HG03469 (cell line): ENCODE results near the gene STEAP1B.
A peak's percentile ranks its signal among the peaks of the same experiment; 100 is the strongest.

ENCODE experiments used
- ATAC-seq: cut with Tn5 transposase; IDR thresholded peaks from one replicate; pipeline ENCODE4 v1.9.1; 2021; ENCODE audit warnings: mild to moderate bottlenecking, moderate library complexity, moderate number of reproducible peaks; ENCODE audit not compliant: unreplicated experiment

The STEAP1B gene

GRCh38 chr7:22404421-22405023 is 95.5 kb downstream of the STEAP1B start:
- no peak for ATAC-seq

- ATAC-seq, result no peak
Measured at GRCh38 chr7:22403344-22403743, 96.6 kb downstream of the STEAP1B start.

- ATAC-seq, result no peak
Measured at GRCh38 chr7:22402250-22402649, 97.7 kb downstream of the STEAP1B start.

GRCh38 chr7:22400936-22401553 is 98.9 kb downstream of the STEAP1B start:
- no peak for ATAC-seq

- no peak for ATAC-seq
Measured at GRCh38 chr7:22400150-22400814, 99.7 kb downstream of the STEAP1B start.

GRCh38 chr7:22399546-22399945 is 100.4 kb downstream of the STEAP1B start:
- no peak for ATAC-seq

- no peak for ATAC-seq
Measured at GRCh38 chr7:22399091-22399490, 100.9 kb downstream of the STEAP1B start.

- ATAC-seq, result no peak
Measured at GRCh38 chr7:22397981-22398380, 102.0 kb downstream of the STEAP1B start.

GRCh38 chr7:22395222-22395621 is 104.8 kb downstream of the STEAP1B start:
- no peak for ATAC-seq

GRCh38 chr7:22394739-22395138 is 105.2 kb downstream of the STEAP1B start:
- ATAC-seq, result no peak

GRCh38 chr7:22393913-22394729 is 105.9 kb downstream of the STEAP1B start:
- ATAC-seq, result no peak

- ATAC-seq, result no peak
Measured at GRCh38 chr7:22390516-22390915, 109.5 kb downstream of the STEAP1B start.

- no peak for ATAC-seq
Measured at GRCh38 chr7:22389892-22390291, 110.1 kb downstream of the STEAP1B start.

GRCh38 chr7:22387583-22387982 is 112.4 kb downstream of the STEAP1B start:
- ATAC-seq, result no peak

GRCh38 chr7:22386865-22387264 is 113.1 kb downstream of the STEAP1B start:
- ATAC-seq, result peak; percentile 53

- peak; percentile 59 for ATAC-seq
Measured at GRCh38 chr7:22386206-22386858, 113.7 kb downstream of the STEAP1B start.

GRCh38 chr7:22385326-22385725 is 114.7 kb downstream of the STEAP1B start:
- ATAC-seq, result no peak

GRCh38 chr7:22380333-22380732 is 119.7 kb downstream of the STEAP1B start:
- no peak for ATAC-seq

- no peak for ATAC-seq
Measured at GRCh38 chr7:22378199-22378980, 121.6 kb downstream of the STEAP1B start.

GRCh38 chr7:22377703-22378102 is 122.3 kb downstream of the STEAP1B start:
- no peak for ATAC-seq
